OCI-LY1 (cell line): Measurements from ENCODE around the gene MIER3.

Experiments
- CTCF ChIP-seq: fragments of 200-600 bp; sonication (generic), shearing (Covaris generic); IDR thresholded peaks from 2 replicates; pipeline ENCODE4 v1.5.1; 2017; ENCODE audit warnings: mild to moderate bottlenecking, antibody characterized with exemption, low read length, moderate library complexity, mixed read lengths
- EZH2 ChIP-seq: fragments of 200-600 bp; sonication (generic), shearing (Covaris generic); IDR thresholded peaks from 2 replicates; pipeline ENCODE4 v1.8.0; 2017; ENCODE audit warnings: borderline replicate concordance, mixed run types, mild to moderate bottlenecking, antibody characterized with exemption, low read length, moderate library complexity, mixed read lengths

- TF ChIP-seq CTCF (no peak), EZH2 (no peak)
Observed at GRCh38 chr5:56950626-56951125, 1.2 kb downstream of the MIER3 start.
